Epithelial cell of prostate (primary cell): ENCODE data around the gene FSIP1.

Experiments used
- DNase-seq: peaks from one replicate; pipeline ENCODE4 v3.0.0-alpha.2; 2011; ENCODE audit warnings: low read depth, low spot score
- H3K27ac ChIP-seq: fragments of 450-650 bp; 2 replicates; pipeline ENCODE4 v1.5.1; 2017; ENCODE audit warnings: mild to moderate bottlenecking

FSIP1 gene

DNA sequence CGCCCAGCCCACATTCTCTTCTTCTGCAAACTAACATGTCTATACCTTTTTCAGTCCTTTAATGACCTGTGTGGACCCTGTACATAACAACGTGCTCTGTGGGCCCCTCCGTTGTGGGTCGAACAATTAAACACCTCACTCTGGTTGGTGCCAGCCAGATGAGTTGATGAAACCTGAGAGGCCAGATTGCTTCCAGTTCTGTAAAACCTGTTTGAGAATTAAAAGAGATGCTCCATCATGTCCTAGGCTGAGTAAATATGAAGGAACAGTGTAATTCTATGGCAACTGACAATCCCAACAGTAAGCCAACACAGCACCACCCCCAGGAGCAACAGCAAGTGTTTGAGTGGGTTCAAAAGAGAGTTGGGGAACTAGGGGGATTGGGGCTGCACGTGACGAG, 207.5 kb downstream of the FSIP1 start:
- no peak overlapping the region for H3K27ac ChIP-seq
- DNase-seq, result no peak

- DNase-seq, result no peak
- no peak overlapping the region for H3K27ac ChIP-seq
These were observed 208.2 kb downstream of the FSIP1 start for GRCh38 chr15:39574427-39574826.

DNA sequence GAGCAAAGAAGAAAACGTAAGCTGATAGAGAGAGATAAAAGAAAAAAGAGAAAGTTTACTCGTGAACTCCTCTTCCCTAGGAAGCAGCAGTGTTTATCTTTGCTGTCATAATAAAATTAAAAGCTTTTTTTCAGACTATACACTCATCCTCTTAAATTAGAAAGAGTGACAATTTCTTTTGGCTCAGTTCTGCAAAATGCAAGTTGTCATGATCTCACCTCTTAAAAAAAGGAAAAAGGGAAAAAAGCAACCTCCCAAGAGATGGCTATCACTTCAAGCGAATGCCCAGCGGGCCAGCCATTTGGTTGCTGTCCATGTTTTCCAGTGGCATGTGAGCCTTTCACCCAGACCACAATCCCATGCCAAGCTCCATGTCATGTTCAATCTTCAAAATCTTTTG, 208.8 kb downstream of the FSIP1 start:
- no peak overlapping the region for H3K27ac ChIP-seq
- no peak for DNase-seq

GRCh38 chr15:39573287-39573686, 209.4 kb downstream of the FSIP1 start:
- no peak overlapping the region for H3K27ac ChIP-seq
- DNase-seq, result no peak

DNA sequence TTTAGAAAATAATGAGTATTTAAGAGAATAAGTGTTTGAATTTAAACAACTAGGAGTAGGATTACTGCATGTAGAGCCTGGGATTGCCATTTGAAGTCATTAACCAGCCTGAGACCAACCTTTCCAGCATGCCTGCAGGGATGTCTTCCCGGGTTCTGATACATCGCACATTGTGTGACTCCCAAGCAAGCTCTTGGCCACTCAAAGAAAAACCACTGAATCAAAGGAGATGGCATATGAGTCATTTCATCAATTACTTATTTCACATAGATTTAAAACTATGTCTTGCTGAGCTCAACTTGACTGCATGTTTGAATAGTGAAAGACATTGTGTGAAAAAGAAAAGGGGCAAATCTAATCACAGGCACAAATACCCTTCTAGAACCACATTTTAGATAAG, 216.8 kb downstream of the FSIP1 start:
- no peak for DNase-seq
- no peak overlapping the region for H3K27ac ChIP-seq

GRCh38 chr15:39564972-39565665, 217.5 kb downstream of the FSIP1 start:
- DNase-seq, result no peak
- H3K27ac ChIP-seq, result no peak overlapping the region

GRCh38 chr15:39558421-39558820, 224.2 kb downstream of the FSIP1 start:
- H3K27ac ChIP-seq, result no peak overlapping the region

GRCh38 chr15:39556461-39556860, 226.2 kb downstream of the FSIP1 start:
- DNase-seq, result no peak

More at GRCh38 chr15:39558421-39558820, 224.2 kb downstream of the FSIP1 start:
- DNase-seq, result no peak

GRCh38 chr15:39555885-39556284, 226.8 kb downstream of the FSIP1 start:
- no peak for DNase-seq

More at GRCh38 chr15:39556461-39556860, 226.2 kb downstream of the FSIP1 start:
- H3K27ac ChIP-seq, result peak overlapping the region; percentile 21

GRCh38 chr15:39554746-39555387, 227.8 kb downstream of the FSIP1 start:
- DNase-seq, result no peak
- H3K27ac ChIP-seq, result no peak overlapping the region

More at GRCh38 chr15:39555885-39556284, 226.8 kb downstream of the FSIP1 start:
- H3K27ac ChIP-seq, result peak overlapping the region; percentile 21

DNA sequence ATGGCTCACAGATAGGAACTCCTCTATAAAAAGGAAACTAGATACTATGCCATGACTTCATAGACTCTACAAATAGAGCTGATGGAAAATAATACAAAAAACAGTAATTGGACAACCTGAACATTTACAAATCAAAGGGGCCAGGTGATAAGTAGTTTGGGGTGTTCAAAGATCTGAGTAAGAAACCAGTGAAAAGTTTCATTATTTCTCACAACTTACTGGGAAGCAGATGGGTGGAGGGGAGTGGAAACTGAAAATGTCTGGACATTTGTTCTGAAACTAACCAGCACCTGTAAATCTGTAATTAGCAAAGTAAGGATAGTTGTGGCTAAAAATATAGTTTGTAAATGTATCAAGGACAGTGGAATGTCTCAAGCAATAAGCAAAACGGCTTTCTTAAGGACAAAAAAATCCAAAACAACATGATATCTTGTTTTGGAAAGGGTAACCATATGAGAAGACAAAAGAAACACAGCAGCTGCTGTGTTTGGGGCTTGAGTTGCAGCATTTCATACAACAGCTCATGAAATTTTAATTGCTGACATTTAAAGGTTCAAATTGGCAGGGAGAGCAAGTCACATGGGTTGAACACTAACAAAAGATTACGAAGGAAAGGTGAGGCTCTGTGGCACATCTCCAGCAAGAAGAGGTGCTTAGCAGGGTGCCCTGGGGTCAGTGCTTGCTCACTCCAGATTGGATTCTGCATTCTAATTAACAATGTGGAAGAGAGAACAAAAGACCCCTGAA, 228.5 kb downstream of the FSIP1 start:
- DNase-seq, result no peak
- no peak overlapping the region for H3K27ac ChIP-seq

DNA sequence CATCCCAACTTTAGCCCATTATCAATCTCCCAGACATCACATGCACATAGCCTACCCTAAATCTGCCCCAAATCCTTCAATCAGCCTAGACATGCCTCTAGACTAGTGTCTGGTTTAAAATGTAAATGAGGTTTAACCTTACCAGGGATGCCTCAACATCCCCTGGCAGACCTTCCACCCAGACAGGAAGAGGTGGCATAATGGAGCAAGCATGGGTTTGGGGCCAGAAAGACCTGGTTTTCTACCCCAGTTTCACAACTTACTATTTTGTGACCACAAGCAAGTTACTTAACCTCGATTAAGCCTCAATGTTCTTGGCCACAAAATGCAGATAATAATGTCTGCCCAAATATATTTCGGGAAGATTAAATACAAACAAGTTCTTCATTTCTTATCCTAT, 230.1 kb downstream of the FSIP1 start:
- DNase-seq, result no peak
- no peak overlapping the region for H3K27ac ChIP-seq

GRCh38 chr15:39551476-39551875, 231.2 kb downstream of the FSIP1 start:
- no peak for DNase-seq

More at GRCh38 chr15:39551476-39551875, 231.2 kb downstream of the FSIP1 start:
- H3K27ac ChIP-seq, result no peak overlapping the region
